T-helper 2 cell (primary cell): Measurements from ENCODE around the gene MRC2.
A peak's percentile ranks its signal among the peaks of the same experiment; 100 is the strongest.

Source experiments
- DNase-seq, 5 experiments: peaks; one replicate each; pipeline versions ENCODE4 v3.0.0 to v3.0.0-alpha.2; 2012 to 2022

Gene MRC2

DNA sequence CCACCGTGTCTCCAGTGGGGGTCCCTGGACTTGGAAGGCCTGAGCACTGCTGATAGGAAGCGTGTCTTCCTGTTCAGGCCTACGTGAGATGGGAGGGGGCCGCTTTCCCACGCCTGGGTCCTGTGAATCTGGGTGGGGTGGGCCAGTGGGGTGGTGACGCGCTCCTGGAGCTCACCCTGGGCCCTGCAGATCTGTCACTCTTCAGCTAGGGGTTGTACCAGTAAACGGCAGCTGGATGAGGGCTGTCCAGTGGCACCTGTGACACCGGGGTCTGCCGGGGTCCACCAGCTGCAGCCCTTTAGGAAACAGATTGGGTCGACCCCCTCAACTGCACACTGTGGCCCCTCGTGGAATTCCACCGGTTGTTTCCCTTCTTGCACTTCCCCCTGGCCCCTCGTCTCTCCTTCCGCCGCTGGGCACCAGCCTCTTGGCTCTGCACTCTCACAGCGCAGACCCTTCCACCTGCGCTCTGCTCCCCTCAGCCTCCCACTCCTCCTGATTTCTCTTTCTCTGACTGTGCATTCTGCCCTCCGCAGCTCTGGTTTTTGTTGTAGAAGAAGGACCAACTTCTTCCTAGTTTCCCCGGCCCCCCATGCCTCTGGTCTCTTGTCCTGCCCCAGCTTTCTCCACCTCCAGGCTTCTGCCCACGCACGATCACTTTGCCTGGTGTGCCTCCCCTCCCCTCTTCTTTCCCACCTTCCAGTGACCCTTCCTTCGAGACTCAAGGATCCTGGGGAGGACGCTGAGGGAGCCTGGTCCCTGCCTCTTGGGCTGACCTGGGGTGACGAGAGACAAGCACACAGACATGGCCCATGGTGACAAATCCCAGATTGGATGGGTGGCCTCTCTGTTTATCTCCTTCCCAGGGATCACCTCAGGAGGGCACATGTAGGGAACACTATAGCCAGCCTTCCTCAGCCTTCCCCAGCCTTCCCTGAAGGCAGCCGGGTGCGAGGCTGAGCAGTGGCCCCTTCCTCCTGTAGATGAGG, 4.8 kb downstream of the MRC2 start:
- DNase-seq: no peak

GRCh38 chr17:62637809-62638208, 10.3 kb downstream of the MRC2 start:
- no peak for DNase-seq

GRCh38 chr17:62641153-62641552, 13.7 kb downstream of the MRC2 start:
- DNase-seq: no peak

GRCh38 chr17:62641951-62642350, 14.5 kb downstream of the MRC2 start:
- DNase-seq: no peak

DNA sequence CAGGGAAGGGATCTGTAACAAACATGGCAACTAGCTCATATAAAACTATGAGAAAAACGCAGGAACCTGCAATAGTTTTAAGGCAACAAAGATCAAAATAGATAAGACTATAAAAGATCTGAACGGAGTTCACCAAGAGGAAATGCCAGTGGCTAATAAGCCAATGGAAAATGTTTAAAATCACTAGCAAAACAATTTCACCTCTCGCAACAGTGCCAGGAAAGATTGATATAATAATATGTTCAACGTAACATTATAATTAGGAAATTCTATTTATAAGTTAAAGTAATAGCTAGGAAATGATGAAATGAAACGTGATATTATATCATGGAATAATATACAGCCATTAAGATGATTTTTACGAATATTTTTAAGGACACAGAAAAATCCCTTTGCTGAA, 16.0 kb downstream of the MRC2 start:
- no peak for DNase-seq

DNA sequence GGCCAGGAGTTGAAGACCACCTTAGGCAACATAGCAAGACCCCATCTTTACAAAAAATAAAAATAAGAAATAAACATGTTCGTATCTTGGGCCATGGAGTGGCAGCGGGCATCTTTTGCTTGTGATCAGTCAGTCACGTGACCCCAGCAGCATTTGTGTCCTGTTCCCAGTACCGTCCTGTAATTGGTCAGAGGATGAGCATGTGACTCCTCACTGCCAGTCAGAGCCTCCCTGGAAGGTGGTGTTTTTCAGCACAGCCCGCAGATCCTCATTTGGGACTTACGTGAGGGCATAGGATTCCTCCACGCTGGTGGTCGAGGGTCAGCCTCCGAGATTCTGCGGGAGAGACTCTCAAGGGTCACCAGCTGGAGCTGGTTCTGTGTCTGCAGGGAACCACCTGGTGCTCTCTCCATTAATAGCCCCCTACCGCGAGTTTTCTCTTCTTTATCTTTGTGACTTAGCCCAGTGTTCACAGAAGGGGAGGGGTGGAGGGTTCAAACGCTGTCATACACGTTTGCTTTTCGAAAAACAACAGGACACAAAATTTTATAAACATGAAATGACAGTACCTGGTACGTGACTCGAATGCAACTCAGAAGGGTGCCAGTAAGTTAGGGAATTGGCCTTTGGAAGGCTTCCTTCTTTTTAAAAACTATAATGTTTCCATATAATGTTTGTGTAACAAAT, 17.2 kb downstream of the MRC2 start:
- no peak for DNase-seq

- no peak for DNase-seq
These were observed 20.9 kb downstream of the MRC2 start for GRCh38 chr17:62648251-62648955.

- DNase-seq: no peak
These were observed 21.5 kb downstream of the MRC2 start for GRCh38 chr17:62648956-62649294.

GRCh38 chr17:62649570-62649969, 22.1 kb downstream of the MRC2 start:
- DNase-seq: no peak

- DNase-seq: no peak
These were observed 23.1 kb downstream of the MRC2 start for GRCh38 chr17:62650587-62650986.

GRCh38 chr17:62652251-62653001, 25.0 kb downstream of the MRC2 start:
- DNase-seq: peak in 2 of 5 experiments; percentile 17 to 65

GRCh38 chr17:62653002-62653825, 25.7 kb downstream of the MRC2 start:
- DNase-seq: peak in 4 of 5 experiments; percentile 42 to 89 (median 74)

GRCh38 chr17:62653826-62654761, 26.6 kb downstream of the MRC2 start:
- DNase-seq: no peak

DNA sequence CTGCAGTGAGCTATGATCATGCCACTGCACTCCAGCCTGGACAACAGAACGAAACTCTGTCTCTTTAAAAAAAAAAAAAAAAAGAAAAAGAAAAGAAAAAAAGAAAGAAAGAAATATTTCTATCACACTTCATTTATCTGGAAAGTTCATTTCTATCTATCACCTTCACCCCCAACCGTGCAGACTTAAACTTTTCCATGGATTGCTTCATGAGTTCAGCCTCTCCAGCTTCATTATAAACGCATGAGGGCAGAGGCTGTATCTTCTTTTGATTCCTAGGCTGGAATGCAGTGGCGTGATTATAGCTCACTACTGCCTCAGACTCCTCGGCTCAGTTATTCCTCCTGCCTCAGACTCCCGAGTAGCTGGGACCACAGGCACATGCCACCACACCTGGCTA, 28.2 kb downstream of the MRC2 start:
- no peak for DNase-seq

GRCh38 chr17:62656446-62656845, 29.0 kb downstream of the MRC2 start:
- no peak for DNase-seq

- no peak for DNase-seq
These were observed 29.7 kb downstream of the MRC2 start for GRCh38 chr17:62657145-62657665.

DNA sequence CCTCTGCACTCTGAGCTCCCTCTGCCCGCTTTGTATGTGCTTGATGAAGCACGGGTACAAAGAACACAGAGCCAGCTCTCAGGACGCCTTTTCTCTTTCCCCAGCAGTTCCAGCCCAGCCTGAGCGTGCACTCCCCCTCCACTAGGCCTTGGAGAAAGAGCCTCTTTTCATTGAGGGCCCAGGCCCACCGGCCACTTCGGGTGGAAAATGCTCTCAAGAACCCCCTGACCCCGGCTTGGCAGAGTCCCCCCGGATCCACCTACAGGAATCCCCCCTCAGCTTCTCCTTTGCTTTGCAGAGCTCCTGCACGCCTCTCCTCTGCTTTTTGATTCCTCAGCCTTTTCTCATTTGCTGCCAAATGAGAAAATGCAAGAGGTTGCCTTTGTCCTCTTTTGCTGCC, 30.2 kb downstream of the MRC2 start:
- no peak for DNase-seq

DNA sequence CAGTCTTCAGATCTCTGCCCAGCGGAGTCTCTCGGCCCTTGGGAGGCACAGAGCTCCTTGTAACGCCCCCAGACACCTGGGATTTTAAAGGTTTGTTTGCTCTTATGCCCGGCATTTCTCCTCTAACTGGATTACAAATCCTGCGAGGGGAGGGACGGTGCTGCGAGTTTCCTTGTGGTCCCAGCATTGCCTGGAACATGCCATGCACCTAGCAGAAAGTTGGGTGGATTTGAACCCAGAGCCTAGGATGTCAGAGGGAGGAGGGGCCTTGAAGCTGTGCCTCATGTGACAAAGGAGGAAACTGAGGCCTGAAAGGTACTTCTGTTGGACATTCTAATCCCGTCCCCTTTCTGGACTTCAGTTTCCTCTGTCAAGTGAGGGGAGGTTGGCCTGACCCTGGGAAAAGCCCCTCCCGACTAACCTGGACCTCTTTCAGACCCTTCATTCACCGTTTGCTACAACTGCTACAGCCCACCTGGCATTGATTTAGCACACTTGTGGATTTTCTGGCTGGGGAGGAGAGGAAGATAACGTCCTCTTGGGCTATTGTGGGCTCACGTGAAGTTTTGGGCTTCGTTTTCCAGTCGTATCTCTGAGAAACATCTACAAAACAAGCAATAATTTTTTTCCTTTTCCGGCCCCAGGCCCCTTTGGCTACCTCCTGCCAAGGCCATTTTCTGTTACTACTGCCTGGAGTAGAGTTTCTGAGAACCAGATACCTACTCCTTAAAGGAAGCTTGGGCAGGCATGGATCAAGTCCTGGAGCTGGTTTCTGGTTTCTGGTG, 30.9 kb downstream of the MRC2 start:
- DNase-seq: no peak

- no peak for DNase-seq
These were observed 33.2 kb downstream of the MRC2 start for GRCh38 chr17:62660629-62661118.
